Measurements from ENCODE around the gene GPR162.

DNA sequence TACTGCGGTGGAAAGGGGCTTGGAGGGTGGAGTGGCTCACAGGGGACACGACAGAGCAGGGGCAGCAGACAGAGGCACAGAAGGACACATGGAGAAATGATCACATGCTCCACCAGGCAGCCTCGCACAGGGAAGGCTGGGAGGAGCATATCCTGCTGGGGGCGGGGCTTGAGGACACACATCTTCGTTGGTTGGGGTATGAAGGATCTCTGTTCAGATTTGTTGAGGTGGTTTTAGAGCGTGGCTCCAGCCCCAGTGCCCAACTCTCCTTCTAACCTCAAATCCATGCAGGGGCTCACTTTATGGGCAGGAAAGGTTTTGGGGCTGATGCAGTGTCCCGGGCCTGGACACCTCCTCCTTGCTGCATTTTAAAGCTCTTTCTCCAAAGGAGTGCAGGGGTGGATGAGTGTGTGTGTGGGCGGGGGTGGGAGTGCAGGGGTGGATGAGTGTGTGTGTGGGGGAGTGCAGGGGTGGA, 5.9 kb downstream of the GPR162 start:
- TF ChIP-seq, protein P1, sequence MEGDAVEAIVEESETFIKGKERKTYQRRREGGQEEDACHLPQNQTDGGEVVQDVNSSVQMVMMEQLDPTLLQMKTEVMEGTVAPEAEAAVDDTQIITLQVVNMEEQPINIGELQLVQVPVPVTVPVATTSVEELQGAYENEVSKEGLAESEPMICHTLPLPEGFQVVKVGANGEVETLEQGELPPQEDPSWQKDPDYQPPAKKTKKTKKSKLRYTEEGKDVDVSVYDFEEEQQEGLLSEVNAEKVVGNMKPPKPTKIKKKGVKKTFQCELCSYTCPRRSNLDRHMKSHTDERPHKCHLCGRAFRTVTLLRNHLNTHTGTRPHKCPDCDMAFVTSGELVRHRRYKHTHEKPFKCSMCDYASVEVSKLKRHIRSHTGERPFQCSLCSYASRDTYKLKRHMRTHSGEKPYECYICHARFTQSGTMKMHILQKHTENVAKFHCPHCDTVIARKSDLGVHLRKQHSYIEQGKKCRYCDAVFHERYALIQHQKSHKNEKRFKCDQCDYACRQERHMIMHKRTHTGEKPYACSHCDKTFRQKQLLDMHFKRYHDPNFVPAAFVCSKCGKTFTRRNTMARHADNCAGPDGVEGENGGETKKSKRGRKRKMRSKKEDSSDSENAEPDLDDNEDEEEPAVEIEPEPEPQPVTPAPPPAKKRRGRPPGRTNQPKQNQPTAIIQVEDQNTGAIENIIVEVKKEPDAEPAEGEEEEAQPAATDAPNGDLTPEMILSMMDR (IDR thresholded peaks at IDR 0.05 in 8 of 11, conservative IDR thresholded peaks at IDR 0.05 in 3 of 11) = no peak
- peak in 1 of 3 donors; percentile 10 for TF ChIP-seq POLR2AphosphoS5 (IDR thresholded peaks at IDR 0.05)
